ENCODE results near the gene OXT.
"Not testable (repeated sequence)": the region's sequence is repeated elsewhere in the genome, so short reads cannot be mapped to it uniquely, and the experiment has no call there.

OXT gene

DNA sequence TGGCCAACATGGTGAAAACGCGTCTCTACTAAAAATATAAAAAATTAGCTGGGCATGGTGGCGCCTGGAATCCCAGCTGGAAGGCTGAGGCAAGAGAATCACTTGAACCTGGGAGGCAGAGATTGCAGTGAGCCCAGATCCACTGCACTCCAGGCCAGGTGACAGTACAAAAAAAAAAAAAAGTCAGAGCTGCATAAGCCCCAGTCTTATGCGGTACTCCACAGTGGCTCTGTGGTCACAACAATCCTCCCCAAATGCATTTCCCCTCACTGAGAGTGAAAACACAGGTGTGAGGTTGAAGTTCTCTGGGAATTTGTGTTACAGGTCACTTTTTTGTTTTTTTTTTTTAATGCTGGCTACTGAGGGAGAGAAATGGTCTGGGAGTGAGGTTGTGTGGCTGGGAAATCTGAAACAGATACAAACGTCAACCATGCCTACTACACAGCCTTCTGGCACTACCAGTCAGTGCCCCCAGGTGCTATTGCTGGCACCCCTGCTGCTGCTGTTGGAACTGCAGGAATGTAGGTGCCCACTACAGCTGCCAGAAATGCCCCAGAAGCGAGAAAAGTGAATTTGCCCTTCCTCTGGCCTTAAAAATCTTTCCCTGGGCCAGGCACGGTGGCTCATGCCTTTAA lies 19.9 kb upstream of the OXT start:
- DNase-seq: no peak

DNA sequence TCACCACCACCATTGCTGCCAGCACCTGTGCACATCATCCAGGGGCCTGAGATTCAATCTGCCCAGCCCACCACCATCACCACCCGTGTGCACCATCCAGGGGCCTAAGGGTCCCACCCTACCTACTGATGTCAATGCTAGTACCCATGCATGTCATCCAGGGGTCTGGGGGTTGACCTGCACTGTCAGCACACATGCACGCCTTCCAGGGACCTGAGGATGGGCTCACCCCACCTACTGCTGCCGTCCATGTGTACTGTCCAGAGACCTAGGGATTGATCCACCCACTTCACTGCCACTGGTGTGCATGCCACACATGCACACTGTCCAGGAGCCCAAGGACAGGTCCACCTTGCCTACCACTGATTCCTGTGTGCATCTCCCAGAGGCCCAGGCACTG lies 11.9 kb upstream of the OXT start:
- no peak for DNase-seq

DNA sequence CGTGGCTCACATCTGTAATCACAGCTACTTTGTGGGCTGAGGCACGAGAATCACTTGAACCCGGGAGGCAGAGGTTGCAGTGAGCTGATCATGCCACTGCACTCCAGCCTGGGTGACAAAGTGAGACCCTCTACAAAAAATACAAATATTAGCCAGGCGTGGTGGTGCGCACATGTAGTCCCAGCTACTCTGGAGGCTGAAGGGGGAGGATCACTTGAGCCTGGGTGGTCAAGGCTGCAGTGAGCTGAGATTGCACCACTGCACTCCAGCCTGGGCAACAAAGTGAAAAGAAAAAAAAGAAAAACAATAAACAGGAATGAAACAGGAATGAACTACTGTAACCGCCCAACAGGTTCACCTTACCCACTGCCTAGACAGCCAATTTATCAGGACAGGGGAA lies 7.3 kb upstream of the OXT start:
- not testable (repeated sequence) for DNase-seq

DNA sequence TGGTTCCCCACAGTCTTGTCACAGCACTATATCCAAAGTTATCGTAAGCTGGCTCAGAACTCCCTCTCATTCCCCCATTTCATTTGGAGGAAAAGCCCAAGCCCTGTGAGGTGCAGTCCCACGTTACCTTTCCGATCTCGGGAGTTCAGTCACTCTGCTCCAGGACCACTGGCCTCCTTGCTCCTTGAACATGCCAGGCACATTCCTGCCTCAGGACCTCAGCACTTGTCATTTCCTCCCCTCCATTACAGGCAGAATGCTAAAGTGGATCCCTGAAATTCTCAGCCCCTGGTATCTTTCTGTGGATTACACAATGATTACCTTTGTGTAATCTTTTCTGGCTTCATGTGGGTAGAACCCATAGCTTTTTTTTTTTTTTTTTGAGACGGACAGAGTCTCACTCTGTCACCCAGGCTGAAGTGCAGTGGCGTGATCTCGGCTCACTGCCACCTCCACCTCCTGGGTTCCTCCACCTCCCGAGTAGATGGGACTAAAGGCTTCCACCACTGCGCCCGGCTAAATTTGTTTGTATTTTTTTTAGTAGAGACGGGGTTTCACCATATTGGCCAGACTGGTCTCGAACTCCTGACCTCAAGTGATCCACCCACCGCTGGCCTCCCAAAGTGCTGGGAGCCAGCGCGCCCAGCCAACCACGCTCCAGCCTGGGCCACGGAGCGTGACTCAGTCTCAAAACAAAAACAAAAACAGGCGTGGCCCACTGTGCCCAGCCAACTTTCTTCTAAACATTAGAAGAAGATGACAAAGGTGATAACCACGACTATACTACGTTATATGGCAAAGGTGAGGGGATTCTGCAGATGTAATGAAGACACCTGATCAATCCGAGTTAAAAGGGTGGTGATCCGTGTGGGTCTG lies 4.0 kb upstream of the OXT start:
- no peak for DNase-seq

DNA sequence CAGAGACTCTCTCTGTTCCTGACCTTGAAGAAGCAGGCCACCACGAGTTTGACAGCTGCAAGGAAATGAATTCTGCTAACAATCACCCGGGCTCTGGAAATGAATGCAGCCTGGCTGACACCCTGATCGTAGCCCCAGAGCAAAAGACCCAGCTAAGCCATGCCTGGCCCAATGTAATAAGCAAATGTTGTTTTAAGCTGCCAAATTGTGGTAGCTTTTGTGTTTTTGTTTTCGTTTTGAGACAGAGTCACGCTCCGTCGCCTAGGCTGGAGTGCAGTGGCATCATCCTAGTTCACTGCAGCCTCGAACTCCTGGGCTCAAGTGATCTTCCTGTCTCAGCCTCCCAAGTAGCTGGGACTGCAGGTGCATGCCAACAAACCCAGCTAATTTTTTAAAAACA lies 3.3 kb upstream of the OXT start:
- DNase-seq: no peak

DNA sequence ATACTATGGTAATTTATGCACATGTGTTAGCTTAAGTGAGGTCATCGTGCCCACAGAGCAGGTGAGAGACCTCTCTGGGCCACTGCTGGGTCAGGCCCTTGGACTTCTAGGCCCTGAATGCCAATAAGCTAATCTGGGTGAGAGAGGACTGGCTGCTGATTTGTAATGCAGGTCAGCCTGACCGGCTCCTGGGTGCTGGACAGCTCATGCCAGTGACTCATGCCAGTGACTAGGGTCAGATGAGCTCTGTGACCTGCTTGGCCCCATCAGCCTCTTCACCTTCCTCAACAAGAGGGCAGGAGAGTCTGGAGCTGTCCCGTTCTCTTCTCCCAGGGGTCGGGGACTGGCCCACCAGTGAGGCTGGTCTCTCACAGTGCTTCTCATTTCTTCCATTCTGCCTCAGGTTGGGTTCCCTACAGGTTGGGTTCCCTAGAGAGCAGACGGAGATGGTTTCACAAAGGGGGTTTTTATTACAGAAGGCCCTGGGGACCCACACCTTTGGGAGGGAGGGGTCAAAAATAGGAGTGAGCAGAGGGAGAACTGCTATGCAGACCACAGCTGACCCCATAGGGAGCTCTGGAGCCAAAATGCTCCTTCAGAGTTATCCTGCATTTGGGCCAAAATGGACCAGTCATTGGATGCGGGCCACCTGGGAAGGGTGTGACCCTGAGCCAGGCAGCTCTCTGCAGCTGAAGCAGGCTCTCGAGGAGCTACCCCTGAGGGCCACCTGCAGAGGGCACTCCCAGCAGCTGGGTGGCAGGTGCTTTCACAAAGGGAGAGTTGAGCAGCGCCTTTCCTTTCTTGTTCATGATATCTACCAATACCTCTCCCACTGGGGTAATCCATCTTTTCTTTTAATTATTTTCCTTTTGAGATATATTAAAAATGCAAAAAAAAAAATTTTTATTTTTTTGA lies 2.2 kb upstream of the OXT start:
- no peak for DNase-seq

DNA sequence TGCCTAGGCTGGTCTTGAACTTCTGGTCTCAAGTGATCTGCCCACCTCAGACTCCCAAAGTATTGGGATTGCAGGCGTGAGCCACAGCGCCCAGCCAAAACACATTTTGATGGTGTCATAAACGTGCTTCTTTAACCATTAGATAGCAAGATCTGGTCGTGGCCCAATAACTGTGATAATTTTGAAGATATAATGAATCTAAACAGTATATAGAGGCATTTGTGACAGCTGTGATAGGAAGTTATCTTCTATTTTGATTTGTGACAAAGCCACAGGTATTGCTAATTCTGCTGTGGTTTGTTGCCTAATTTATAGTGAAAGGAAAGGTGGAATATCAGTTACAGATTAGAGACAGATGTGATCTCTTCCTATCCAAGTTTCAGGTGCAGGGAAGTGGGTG lies 695 bp upstream of the OXT start:
- DNase-seq: no peak

DNA sequence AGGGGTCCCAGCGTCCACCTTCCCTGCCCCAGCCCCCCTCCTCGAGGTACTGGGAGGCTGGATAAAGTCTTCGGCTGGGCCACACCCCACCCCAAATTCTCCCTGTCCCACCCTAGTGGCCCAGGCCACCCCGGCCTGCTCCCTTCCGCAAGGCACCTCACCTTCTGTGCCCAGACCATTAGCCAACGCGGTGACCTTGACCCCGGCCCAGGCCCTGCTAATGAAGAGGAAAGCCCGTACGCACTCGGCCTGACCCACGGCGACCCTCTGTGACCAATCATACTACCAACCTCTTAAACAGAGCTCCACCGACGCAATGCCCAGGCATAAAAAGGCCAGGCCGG lies 182 bp upstream of the OXT start:
- DNase-seq: no peak

DNA sequence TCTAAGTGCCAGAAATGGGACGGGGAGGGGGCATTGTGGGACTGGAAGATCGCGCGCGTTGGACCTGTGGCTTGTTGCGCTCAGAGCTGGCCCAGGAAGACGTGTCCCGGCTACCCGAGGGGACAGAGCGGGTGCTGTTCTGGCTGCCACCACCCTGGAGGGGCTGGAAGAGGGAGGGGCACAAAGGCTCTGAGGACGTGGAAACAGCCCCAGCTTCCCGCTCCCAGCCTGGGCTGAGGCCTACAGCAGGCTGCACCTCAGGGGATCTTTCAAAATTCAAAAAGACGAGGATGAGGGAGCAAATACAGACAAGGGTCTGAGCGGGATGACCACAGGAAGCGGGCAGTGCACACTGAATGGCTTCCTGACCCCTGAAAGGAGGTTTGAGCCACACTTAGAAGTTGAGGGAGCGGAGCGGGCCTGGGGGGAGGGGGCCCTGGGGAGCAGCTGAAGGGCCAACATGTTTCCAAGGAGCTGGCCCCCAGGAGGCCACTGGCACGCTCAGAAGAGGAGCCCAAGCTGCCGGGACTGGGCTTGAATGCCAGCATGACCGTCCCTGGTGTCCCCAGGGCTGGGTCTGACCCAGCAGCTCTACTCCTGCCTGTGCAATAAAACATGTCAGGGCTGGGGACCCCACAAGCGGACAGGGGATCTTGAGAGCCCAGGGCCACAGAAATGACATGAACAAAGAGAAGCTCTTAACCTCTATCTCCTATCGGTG lies 1.3 kb downstream of the OXT start:
- DNase-seq: no peak

DNA sequence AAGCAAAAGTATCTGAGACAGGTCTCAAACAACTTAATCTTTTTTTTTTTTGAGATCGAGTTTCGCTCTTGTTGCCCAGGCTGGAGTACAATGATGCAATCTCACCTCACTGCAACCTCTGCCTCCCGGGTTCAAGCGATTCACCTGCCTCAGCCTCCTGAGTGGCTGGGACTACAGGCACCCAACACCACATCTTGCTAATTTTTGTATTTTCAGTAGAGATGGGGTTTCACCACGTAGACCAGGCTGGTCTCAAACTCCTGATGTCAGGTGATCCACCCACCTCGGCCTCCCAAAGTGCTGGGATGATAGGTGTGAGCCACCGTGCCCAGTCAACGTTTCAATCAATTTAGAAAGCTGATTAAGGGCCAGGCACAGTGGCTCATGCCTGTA lies 1.8 kb downstream of the OXT start:
- not testable (repeated sequence) for DNase-seq

DNA sequence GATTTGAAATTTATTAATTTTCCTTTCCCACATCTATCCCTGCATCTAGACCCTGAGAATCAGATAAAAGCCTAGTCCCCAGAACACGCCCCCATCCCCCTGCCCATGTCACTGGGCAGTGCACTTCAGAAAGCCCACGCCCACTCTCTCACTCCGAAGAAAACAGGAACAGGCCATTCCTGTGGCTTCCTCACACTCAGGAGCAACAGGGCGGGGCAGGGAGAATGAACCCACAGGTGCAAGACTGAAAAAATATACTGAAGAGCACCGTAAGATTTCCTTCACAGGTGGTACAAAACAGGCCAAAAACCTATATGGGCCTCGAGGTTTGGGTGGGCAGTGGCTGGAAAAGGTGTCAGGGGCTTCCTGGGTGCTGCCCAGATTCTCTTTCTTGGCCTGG lies 3.4 kb downstream of the OXT start:
- DNase-seq: no peak

DNA sequence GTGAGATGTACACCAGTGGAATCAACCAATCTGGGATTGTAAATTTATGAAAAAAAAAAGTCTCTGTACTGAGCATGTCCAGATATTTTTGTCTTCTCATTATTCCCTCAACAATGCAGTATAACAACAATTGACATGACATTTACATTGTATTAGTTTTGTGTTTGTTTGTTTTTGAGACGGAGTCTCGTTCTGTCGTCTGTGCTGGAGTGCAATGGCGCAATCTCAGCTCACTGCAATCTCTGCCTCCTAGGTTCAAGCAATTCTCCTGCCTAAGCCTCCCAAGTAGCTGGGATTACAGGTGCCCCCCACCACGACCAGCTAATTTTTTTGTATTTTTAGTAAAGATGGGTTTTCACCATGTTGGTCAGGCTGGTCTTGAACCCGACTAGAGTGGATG lies 3.9 kb downstream of the OXT start:
- not testable (repeated sequence) for DNase-seq

DNA sequence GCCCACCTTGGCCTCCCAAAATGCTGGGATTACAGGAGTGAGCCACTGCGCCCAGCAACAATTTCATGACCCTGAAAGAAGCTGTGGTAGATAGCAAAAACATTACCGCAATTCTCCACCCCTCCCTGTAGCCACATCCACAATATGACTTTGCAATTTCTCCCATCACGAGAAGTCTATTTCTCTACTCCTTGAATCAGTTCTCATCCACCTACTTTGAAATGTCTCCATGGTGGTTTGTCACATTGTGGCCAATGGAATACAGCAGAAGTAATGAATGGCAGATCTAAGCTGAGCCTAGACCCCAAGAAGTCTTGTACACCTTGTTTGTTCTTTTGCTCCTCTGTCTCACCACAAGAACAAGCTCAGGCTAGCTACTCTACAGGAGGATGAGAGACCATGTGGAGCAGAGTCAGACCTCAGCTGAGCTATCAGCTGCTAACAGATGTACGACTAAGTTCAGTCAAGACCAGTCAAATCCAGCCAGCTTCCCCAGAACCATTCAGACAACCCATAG lies 6.3 kb downstream of the OXT start:
- DNase-seq: no peak

DNA sequence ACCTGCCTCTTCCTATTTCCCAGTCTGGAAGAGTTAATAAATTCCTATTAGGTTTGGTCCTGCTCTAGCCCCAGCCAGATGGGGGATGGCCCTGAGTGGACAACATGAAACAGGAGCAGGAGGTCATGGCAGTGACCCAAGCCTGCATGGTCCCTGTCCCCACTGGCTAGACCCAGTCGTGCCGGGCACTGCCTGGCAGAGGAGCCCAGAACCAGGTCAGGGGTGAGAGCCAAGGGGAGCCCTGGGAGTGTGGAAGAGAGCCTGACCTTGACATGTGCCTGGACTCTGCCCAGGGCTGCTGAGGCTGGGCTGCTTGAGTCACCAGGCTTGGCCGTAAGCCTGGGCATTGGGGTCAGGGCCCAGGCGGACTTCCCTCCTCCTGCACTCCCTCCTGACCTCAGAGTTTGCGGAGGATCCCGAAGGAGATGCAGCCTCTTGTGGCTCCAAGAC lies 9.5 kb downstream of the OXT start:
- no peak for DNase-seq

DNA sequence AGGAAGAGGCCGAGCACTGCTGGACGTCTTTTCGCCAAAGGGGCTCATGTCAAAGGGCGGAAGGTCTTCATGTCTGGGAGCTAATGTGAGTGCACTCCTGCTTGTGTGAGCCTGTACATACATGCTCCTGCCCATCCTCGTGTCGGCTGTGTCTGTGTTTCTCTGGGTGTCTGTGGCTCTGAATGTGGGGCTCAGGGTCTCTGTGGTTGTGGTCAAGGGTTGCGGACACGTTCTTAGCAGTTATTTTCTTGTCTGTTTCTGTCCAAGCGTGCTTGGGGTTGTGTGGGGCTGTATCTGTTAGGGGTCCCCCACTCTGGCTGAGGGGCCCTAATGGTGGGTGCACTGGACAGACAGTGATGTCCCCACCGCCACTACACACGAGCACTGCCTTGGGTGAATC lies 10.2 kb downstream of the OXT start:
- no peak for DNase-seq

DNA sequence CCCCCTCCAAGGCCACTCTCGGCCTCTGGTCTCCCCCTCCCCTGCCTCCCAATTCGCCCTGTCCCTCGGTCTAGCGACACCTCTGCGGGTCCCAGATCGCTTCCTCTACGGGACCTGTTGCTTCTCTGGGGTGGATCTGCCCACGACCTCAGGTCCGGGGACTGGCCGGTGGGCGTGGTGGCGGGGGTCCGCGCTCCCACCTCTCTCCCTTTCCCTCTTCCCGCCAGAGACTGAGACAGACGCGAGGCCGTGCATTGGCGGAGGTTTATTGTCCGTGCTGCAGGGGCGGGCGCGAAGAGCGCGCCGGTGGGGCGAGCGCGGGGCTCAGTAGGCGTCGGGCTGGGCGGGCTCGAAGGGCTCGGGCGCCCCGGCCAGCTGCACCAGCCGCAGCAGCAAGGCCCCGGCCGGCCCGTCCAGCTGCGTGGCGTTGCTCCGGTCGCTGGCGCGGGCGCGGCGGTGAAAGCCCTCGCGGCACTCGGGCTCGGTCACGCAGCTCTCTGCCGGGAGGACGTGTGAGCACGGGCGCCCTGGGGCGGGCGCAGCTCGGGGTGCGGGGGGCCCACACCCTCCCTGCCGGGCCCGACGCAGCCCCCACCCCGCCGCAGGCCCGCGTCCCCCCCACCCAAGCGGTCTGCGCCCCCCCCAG lies 11.0 kb downstream of the OXT start:
- no peak for DNase-seq

DNA sequence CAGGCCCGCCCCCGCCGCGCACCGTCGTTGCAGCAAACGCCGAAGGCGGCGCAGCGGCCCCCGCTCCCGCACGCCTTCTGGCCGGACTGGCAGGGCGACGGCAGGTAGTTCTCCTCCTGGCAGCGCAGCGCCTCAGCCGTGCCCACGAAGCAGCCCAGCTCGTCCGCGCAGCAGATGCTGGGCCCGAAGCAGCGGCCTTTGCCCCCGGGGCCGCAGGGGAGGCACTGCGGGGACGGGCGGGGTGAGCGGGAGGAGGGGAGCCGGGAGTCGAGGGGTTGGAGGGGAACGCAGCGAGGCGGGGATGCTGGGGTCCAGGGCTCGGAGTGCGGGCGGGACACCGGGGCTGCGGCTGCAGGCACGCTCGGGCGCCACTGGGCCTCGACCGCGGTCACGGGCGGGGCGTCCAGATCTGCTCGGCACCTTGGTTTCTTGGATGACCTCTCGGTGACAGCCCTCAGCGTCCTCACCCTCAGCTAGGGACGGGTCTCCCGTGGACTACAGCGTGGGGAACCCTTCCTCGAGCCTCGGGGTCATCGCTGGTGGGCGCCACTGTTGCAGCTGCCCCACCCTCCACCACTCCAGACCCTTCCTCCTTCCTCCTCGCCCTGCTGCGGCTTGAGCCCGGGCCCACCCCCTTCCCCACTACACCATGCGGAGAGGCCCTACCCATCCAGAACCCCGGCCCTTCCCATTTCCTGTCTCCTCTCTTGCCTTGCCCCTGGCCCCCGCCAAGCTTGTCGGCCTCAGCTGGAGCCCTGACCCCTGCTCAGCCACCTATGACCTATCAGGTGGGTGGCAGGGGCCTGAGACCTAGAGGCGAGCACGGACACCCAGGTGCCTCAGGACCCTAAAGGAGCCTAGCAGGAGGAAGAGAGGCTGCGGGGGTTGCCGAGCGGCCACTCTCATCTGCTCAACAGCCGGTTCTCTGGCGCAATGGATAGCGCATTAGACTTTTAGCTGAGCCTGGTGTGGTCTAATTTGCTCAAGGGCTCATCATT lies 11.8 kb downstream of the OXT start:
- DNase-seq: no peak

DNA sequence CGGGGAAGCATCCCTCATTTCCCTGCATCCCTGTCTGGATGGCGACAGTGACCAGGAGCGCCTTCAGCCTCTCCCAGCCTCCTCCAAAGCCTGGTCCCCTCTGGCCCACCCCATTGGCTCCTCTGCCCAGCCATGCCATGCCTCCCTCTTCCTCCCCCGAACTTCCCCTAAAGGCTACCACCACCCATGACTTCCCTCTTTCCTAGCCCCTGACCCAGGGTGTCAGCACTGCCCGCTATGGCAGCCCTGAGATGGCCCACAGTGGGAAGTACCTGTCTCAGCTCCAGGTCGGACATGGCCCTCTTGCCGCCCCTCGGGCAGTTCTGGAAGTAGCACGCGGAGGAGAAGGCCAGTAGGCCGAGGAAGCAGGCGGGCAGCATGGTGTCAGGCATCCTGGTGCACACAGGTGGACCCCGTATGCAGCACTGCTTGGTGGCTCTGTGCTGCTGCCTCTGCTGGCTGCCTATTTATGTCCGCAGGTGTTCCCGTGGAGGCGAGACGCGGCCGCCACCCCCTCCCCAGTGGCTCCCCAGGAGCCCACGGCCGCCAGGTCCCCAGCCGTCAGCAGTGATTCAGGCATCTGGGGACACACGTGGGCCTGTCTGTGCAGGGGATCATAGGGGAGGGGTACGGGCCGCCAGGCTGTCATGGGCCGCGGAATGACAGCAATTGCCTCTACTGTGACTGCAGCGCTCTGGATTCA lies 13.0 kb downstream of the OXT start, which contains the start of gene AVP:
TSS of gene AVP (minus strand) at position 442 of the 703 bp plus-strand sequence. CDS start at position 392, 50 bp downstream.
- DNase-seq: no peak

DNA sequence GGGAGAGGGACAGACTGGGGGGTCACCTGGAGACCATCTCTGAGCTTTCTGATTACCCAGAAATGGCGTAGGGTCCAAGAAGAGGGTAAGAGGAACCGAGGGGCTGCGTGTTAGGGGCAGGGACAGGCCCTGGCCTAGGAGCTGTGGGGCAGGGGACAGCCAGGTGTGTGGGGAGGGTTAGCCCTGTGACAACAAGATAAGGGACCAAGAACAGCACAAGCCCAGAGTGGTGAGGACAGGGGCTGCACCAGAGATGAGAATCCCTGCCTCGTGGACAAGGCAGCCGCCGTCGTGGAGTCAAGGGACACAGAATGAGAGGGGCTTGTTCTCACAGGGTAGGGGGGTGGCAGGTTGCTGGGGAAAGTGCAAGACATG lies 13.6 kb downstream of the OXT start:
- DNase-seq: no peak

DNA sequence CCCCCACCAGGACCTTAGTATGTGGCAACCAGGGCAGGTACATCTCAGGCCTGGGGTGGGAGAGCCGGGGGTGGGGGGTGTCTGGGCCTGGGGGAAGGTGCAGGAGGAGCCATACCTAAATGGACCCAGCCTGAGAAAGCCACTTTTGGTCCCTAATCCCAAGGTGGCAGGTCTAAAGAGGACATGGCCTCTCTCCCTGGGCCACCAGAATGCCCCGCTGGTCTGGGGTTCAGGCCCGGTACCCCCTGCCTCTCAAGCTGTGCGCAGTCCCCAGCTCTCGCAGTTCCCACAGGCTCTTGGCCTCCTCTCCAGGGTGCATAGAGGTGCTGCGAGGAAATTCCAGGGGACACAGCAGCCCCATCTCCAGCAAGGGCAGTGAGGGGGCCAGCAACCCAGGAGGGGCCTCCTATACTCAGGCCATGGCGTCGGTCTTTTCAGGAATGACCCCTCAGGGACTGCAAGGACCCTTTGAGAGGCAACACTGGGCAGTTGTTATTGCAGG lies 14.2 kb downstream of the OXT start:
- no peak for DNase-seq
